Calu3 (cell line): ENCODE results near the gene CCAR1. TPM values are rescaled to one million over a fixed set of nuclear protein-coding genes. Genes with fewer than 3 reads are reported as not detected.

Experiments
- BruUV-seq: library from RNA; stranded (reverse); fragments of 400-500 nt; replicated peaks from 2 replicates; lab custom pipeline; 2021; lab: Mats Ljungman, UMichigan
- CTCF ChIA-PET: fragments of 300-600 bp; sonication (Branson Sonifier 250); formaldehyde crosslinking; loops from one replicate; lab custom pipeline; 2022; ENCODE audit warnings: antibody characterized with exemption; lab: Charles Lee
- DNase-seq: peaks from one replicate; pipeline ENCODE4 v3.0.0; 2022
- H3K27ac Mint-ChIP-seq: one replicate; pipeline ENCODE4 v1.8.0; 2022; ENCODE audit warnings: mixed read lengths; ENCODE audit not compliant: unreplicated experiment
- H3K27me3 Mint-ChIP-seq: one replicate; pipeline ENCODE4 v1.8.0; 2022; ENCODE audit warnings: mixed read lengths; ENCODE audit not compliant: unreplicated experiment
- H3K36me3 Mint-ChIP-seq: one replicate; pipeline ENCODE4 v1.8.0; 2022; ENCODE audit warnings: mild to moderate bottlenecking, moderate library complexity, mixed read lengths; ENCODE audit not compliant: insufficient read depth, unreplicated experiment
- H3K4me1 Mint-ChIP-seq: one replicate; pipeline ENCODE4 v1.8.0; 2022; ENCODE audit warnings: mild to moderate bottlenecking, low read depth, mixed read lengths; ENCODE audit not compliant: unreplicated experiment
- H3K4me3 Mint-ChIP-seq: one replicate; pipeline ENCODE4 v1.8.0; 2022; ENCODE audit warnings: mild to moderate bottlenecking, low read depth, moderate library complexity, mixed read lengths; ENCODE audit not compliant: unreplicated experiment
- H3K9me3 Mint-ChIP-seq: one replicate; pipeline ENCODE4 v1.8.0; 2022; ENCODE audit warnings: low read depth, mixed read lengths; ENCODE audit not compliant: unreplicated experiment
- intact Hi-C: fragments of 100-400 bp; cut with micrococcal nuclease; formaldehyde crosslinking; loops from one replicate; pipeline ENCODE4 v1.10.0; 2022; ENCODE audit not compliant: unreplicated experiment
- total RNA-seq: library from RNA; stranded (reverse); gene quantifications from 2 replicates; pipeline ENCODE4 v1.2.3, GENCODE V29; 2022
- TF ChIP-seq, protein P1 (sequence below): fragments of 200-600 bp; IDR thresholded peaks from one replicate; pipeline ENCODE4 v1.8.0; 2022; ENCODE audit warnings: antibody characterized with exemption; ENCODE audit not compliant: unreplicated experiment

CCAR1 gene
- total RNA-seq, 1 experiment from 2014 or later = 105 TPM

- TF ChIP-seq, protein P1, sequence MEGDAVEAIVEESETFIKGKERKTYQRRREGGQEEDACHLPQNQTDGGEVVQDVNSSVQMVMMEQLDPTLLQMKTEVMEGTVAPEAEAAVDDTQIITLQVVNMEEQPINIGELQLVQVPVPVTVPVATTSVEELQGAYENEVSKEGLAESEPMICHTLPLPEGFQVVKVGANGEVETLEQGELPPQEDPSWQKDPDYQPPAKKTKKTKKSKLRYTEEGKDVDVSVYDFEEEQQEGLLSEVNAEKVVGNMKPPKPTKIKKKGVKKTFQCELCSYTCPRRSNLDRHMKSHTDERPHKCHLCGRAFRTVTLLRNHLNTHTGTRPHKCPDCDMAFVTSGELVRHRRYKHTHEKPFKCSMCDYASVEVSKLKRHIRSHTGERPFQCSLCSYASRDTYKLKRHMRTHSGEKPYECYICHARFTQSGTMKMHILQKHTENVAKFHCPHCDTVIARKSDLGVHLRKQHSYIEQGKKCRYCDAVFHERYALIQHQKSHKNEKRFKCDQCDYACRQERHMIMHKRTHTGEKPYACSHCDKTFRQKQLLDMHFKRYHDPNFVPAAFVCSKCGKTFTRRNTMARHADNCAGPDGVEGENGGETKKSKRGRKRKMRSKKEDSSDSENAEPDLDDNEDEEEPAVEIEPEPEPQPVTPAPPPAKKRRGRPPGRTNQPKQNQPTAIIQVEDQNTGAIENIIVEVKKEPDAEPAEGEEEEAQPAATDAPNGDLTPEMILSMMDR = no peak
- no peaks in the 10 kb centered on the region for H3K27me3 Mint-ChIP-seq
- H3K27ac Mint-ChIP-seq = no peak overlapping the region
- no peak for DNase-seq
- intact Hi-C loops = no loop called here
- H3K4me3 Mint-ChIP-seq = no peak overlapping the region
- BruUV-seq = no TSS peak
- peaks cover 64% of the 10 kb centered on the region for H3K36me3 Mint-ChIP-seq
- no peaks in the 10 kb centered on the region for H3K4me1 Mint-ChIP-seq
- CTCF ChIA-PET = interaction anchor here (0.7 to 1.7 kb wide), 2 partner anchors 11 to 19 kb away, joined by 3 to 5 read pairs; no protein-coding TSS in a partner anchor
- no peaks in the 10 kb centered on the region for H3K9me3 Mint-ChIP-seq
These were observed 31.8 kb downstream of the CCAR1 start for GRCh38 chr10:68752711-68753350.

- Mint-ChIP-seq H3K4me3 (no peak overlapping the region), H3K4me1 (no peaks in the 10 kb centered on the region), H3K27me3 (no peaks in the 10 kb centered on the region), H3K9me3 (no peaks in the 10 kb centered on the region), H3K36me3 (peaks cover 58% of the 10 kb centered on the region), H3K27ac (no peak overlapping the region)
- DNase-seq = no peak
- TF ChIP-seq, protein P1 = no peak
- intact Hi-C loops = no loop called here
- CTCF ChIA-PET = no interaction called here
- no TSS peak for BruUV-seq
These were observed 35.2 kb downstream of the CCAR1 start for GRCh38 chr10:68756246-68756645.

GRCh38 chr10:68756766-68757165 lies 35.7 kb downstream of the CCAR1 start:
- intact Hi-C loops = no loop called here
- CTCF ChIA-PET = no interaction called here
- Mint-ChIP-seq H3K27me3 (no peaks in the 10 kb centered on the region), H3K4me3 (no peak overlapping the region), H3K9me3 (no peaks in the 10 kb centered on the region), H3K36me3 (peaks cover 58% of the 10 kb centered on the region), H3K27ac (no peak overlapping the region), H3K4me1 (no peaks in the 10 kb centered on the region)
- DNase-seq = no peak
- TF ChIP-seq, protein P1 = no peak
- no TSS peak for BruUV-seq

DNA sequence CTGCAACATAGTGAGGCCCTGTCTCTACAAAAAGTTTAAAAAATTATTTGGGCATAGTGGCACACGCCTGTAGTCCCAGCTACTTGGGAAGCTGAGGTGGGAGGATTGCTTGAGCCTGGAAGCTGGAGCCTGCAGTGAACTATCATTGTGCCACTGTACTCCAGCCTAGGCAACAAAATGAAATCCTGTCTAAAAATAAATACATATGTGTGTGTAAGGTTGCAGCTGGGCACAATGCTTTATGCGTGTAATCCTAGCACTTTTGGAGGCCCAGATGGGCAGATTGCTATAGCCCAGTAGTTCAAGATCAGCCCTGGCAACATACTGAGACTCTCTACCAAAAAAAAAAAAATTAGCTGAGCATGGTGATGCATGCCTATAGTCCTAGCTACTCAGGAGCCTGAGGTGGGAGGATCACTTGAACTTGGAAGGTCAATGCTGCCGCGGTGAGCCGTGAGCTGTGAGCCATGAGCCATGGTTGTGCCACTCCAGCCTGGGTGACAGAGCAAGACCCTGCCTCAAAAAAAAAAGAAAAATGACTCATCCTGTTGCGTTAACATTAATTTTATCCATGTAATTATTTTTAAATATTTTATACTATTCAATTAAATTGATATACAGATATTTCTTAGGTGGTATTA lies 38.3 kb downstream of the CCAR1 start:
- TF ChIP-seq, protein P1 = no peak

More for the DNA sequence above, 38.3 kb downstream of the CCAR1 start:
- no peak for DNase-seq
- CTCF ChIA-PET = no interaction called here
- no peaks in the 10 kb centered on the region for H3K27me3 Mint-ChIP-seq
- no peaks in the 10 kb centered on the region for H3K9me3 Mint-ChIP-seq
- H3K27ac Mint-ChIP-seq = no peak overlapping the region
- H3K4me1 Mint-ChIP-seq = no peaks in the 10 kb centered on the region
- intact Hi-C loops = no loop called here
- peaks cover 74% of the 10 kb centered on the region for H3K36me3 Mint-ChIP-seq
- TSS peak; percentile 4 for BruUV-seq
- H3K4me3 Mint-ChIP-seq = no peak overlapping the region
